M059J (cell line): ENCODE measurements around the gene CIZ1. TPM values are rescaled to one million over a fixed set of nuclear protein-coding genes. Genes with fewer than 3 reads are reported as not detected.

Experiments used
- DNase-seq: peaks from one replicate; pipeline ENCODE4 v3.0.0-alpha.2; 2012; ENCODE audit warnings: low read depth
- total RNA-seq: library from RNA; depleted of rRNA; stranded (reverse); fragments of >200 nt; shearing (Covaris generic); gene quantifications from 2 replicates; pipeline ENCODE4 v1.2.3, GENCODE V29; 2014; rRNA removed

CIZ1 gene
- total RNA-seq, 1 experiment from 2014 or later = 52.4 TPM

DNA sequence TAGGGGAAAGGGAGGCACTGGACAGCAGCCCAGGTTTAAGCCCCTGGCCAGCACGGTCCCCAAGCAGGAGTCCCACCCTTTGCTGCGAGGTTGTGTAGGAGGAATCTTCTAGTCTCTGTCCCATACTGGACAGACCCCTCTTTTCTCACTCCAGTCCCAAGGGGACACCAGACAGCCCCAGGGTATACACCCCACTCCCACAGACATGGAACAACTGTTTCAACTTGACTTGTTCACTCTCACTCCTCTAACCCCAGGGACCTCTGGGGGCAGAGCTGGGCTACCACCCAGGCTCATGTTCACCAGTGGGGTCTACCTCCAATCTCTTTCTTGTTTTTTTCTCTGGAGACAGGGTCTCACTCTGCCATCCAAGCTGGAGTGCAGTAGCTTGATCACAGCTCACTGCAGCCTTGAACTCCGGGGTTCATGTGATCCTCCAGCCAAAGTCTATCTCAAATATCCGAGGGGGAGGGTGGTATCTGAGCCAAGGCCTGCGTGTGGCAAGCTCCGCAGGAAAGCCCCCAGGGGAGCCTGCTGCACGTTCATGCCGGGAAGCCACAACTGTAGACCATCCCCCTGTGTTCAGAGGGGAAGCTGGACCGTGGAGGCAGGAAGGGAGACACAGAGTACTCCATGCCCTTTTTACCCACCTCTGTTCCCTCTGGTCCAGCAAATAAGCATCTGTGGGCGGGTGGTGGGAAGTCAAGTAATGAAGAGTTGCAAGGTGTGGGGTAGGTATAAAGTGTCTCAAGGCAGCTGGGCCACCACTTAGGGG lies 65.6 kb downstream of the CIZ1 start:
- no peak for DNase-seq

DNA sequence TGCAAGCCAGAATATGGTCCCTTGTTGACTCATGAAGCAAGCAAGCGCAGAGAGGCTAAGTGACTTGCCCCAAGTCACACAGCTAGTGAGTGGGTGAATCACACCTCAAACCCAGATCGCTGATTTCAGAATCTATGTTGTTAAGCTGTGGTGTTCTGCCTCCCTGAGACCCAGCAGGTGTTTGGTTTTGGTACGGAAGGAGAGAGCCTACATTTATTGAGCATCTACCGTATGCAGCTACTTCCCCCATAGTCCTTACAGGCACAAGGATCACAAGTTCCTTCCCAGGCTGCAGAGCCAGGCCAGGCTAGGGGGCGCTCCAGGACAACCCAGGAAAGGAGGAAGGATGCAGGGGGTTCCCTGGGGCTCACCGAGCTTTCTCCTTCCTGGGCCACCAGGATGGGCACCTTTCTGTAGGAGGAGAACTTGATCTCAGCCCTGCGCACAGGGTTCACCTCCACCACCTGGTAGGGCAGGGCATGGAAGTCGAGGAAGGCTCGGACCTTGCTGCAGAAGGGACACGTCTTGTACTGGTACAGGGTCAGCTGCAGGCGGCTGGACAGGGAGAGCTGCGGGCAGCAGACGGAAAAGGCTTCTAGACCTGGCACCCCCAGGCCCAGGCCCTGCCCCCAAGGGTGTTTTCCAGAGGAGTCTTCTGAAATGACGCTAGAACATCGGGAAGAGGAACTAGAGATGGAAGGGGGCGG lies 66.3 kb downstream of the CIZ1 start:
- DNase-seq = peak; percentile 51

DNA sequence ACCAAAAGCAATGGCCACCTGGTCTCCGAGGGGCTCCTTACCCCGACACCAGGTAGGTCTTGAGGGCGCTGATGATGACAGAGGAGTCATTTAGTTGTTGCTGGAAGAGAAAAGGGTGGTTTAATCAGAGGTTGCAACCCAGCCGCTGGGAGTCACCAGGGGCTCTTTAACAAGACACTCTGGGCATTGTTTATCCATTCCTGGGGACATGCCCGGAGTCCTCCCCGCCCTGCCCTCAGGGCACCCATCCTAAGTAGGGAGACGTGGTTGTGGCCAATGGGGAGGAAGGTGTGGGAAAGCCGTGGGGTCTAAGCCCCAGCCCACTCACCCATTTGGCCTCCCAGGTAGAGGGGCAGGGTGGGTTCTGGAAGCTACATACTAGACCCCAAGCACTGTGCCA lies 66.9 kb downstream of the CIZ1 start:
- DNase-seq = no peak

DNA sequence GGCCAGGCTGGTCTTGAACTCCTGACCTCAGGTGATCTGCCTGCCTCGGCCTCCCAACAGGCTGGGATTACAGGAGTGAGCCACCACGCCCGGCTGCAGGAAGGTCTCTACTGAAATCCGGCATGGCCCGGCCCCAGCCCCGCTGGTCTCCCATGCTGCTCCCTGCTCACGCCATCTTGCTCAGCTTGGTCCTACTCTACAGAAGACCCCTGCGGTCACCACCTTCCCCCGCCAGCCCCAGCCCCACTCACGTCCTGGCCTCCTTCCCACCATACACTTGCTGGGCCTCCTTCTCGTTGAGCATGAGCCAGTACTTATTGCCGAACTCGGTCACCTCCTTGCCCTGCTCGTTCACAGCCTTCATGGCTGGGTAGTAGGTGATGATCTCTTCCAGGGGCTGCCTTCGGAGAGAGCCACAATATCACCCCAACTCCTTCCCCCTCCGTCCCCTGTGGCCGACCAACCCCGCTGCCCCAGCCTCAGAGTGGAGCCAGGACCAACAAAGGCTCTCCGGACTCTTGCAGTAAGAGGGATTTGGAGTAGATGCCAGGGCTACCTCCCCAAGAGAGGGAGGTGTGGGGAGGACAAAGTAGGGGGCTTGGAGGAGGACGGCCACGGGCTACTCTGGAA lies 67.8 kb downstream of the CIZ1 start:
- no peak for DNase-seq

DNA sequence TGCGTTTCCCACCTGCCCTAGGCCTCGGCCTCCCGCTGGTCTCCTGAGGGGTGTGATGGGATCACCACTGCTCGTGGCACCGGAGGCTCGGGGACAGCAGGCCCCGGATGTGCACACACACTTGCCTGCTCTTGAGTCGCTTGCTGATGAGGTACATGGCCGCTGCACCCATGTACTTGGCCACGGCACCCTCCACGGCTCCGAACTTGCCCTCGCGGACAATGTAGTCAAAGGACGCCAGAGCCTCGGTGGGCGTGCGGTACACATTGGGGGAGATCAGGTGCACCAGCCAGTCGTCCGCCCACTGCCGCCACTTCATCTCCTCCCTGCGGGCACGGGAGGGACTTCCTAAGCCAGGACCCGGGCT lies 68.6 kb downstream of the CIZ1 start:
- no peak for DNase-seq

DNA sequence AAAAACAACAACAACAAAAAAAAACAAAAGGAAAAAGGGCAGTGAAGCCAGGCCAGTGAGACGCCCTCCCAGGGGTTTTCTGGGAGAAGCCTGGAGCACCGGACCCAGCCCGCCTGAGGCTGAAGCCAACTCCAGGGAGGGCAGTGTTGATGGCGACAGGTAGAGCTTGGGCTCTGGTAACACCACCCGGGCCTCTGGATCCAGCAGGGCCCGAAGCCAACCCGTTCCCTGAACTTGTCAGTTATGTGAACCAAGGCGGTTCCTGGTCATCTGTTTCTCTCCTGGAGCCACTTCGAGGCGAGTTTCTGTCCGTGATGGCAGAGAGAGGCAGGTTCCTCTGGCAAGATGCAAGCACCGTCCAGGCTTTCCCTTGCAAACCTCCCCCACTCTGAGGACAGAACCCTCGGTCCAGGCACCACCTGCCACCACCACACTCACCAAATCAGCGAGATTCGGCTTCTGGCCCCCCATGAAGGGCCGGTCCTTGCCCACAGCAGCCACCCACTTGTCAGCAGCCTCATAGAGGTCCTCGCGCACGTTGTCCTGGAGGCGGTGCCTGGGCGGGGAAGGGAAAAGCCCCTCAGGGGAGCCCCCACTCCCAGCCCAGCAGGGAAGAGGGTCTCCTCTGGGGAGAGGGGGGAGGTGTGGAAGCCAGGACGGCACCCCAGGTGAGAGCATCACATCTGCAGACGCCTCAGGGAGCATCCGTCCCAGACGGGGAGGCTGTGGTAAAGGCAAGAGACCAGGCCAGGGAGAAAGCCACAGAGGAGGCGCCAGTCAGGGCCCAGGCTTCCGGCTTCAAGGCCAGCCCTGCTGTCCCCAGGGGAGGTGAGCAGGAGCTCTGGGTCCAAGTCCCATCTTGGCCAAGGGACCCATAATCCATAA lies 69.2 kb downstream of the CIZ1 start:
- DNase-seq = no peak

DNA sequence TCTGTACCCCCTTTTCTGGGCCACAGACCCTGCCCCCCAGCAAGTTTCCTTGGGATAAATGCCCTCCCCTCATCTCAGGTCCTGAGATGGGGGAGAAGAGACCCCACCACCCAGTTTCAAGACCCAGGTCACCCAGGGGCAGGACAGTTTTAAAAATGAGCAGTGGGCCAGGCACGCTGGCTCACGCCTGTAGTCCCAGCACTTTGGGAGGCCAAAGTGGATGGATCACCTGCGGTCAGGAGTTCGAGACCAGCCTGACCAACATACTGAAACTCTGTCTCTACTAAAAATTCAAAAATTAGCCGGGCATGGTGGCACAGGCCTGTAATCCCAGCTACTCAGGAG lies 69.9 kb downstream of the CIZ1 start:
- no peak for DNase-seq

DNA sequence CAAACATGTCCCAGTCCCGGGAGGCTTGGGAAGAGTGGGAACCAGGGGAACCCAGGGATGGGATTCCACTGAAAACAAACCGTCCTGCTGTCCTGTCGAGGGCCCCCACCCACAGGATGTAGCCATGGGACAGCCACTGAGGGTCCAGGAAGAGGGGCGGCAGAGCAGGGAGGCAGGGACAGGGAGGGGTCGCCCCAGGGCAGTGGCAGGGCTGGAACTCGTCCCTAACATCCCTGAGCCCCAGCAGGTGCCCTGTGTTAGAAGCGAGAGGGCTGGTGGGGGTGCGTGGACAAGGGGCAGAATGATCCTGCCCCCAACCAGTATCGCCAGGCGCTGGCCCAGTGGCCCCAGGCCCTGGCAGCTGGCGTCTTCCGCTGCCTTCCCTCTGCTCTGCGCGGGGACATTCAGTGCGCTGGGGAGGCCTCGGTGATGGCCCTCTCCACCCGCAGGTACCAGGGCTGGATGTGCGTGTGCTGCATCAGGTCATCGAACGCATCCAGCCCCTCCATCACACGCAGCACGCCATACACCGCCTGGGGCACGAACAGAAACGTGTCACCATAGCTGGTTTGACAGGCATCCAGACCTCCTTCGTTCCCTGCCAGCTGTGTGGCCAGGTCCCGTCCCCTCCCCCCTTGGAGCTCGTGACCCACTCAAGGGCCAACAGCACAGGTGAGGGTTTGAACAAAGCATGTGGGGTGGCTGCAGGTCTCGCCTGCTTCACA lies 70.5 kb downstream of the CIZ1 start:
- no peak for DNase-seq

DNA sequence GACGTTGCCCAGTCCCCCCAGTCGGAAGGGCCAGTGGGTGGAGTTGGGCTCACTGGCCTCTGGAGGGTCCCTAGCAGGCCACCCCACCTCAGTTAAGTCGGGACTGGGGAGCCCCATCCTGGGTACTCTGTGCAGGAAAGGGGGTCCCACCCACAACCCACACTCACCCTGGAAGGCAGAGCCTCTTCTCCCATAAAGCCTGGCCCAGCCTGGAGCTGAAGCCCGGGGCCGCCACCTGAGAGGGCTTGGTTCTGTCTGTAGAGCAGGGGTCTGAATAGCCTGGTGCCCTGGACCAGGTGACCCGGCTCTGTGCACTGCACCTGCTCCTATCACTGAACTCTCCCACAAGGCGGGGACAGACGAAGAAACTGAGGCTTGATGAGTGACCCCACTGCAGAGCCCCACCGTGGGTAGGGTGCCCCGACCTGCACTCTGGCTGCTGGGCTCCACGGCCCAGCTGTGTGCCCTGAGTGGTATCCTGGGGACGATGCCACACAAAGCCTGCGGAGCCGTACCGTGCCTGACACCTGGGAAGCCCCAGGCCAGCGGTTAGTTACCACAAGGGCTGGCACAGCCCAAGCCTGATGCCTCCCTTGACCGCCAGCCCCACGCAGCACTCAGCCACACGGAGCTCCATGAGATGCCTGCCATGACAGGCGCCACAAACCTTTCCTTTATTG lies 71.2 kb downstream of the CIZ1 start:
- no peak for DNase-seq

DNA sequence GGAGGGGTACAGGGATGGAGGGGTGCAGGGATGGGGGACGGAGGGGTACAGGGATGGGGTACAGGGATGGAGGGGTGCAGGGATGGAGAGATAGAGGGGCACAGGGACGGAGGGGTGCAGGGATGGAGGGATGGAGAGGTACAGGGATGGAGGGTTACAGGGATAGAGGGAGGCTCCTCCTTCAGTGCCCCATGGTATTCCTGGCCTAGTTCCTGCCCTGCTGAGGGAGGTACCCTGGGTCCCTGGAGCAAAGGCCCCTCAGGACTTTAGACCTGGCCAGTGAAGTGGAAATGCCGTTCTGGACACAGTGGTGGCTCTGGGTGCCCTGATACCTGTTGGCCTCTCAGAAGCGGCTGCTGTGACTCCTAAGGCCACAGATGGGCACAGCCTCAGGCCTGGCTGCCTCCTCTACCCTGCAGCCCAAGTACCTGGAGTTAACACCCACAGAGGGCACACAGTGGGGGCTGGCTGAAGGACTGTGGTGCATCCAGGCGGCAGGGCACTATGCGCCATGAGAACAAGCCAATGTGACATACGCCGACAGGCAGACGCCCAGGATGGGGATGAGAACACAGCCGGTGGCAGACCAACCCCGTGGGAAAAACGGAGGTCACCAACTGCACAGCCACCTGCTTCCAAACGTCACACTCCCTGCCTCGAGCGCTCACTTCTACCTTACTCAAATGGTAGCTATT lies 72.3 kb downstream of the CIZ1 start:
- DNase-seq = no peak

DNA sequence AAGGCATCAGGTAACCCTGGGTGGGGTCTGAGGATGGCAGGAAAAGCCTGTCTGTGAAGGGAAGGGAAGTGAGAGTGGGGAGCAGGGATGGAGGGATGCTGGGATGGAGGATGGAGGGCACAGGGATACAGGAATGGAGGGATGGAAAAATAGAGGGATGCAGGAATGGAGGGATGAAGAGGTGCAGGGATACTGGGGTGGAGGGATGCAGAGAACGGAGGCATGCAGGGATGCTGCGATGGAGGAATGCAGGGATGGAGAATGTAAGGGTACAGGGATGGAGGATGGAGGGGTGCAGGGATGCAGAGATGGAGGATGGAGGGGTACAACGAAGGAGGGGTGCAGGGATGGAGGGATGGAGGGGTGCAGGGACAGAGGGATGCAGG lies 72.9 kb downstream of the CIZ1 start:
- no peak for DNase-seq

DNA sequence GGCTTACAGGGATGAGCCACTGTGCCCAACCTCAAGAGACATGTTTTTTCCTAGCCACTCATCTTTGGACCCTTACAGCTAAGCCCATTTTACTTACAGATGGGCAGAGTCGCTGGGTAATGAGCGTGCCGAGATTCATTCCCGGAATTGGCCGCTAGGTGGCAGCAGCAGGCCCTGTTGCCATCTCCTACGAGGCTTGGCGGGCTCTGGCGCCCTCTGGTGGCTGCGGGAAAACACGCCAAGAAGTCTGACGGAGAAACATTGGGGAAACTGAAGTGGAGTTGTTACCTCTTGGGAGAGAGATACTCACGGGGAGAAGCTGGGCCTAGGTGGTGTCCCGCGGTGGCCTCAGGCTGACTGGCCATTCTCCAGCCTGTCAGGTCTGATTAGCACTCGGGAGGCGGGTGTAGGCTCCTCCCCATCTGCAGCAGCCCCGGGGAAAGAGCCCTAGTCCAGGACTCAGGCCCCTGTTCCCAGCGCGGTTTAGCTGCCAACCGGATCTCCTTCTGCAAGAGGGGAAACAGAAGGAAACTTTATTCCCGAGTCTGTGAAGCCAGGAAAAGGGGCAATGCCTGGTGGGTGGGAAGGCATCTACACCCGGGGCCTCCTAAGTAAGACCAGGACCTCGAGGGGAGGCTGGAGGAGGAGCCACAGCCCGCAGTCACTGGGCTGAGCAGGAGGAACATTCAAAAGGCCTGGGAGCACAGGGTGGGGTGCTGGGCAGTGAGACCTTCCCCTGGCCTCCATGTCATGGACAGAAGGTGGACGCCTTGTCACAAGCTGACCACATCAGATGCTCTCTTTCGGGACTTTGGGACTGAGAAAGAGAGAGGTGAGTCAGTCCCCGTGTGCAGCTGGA lies 73.5 kb downstream of the CIZ1 start:
- DNase-seq = peak; percentile 82

DNA sequence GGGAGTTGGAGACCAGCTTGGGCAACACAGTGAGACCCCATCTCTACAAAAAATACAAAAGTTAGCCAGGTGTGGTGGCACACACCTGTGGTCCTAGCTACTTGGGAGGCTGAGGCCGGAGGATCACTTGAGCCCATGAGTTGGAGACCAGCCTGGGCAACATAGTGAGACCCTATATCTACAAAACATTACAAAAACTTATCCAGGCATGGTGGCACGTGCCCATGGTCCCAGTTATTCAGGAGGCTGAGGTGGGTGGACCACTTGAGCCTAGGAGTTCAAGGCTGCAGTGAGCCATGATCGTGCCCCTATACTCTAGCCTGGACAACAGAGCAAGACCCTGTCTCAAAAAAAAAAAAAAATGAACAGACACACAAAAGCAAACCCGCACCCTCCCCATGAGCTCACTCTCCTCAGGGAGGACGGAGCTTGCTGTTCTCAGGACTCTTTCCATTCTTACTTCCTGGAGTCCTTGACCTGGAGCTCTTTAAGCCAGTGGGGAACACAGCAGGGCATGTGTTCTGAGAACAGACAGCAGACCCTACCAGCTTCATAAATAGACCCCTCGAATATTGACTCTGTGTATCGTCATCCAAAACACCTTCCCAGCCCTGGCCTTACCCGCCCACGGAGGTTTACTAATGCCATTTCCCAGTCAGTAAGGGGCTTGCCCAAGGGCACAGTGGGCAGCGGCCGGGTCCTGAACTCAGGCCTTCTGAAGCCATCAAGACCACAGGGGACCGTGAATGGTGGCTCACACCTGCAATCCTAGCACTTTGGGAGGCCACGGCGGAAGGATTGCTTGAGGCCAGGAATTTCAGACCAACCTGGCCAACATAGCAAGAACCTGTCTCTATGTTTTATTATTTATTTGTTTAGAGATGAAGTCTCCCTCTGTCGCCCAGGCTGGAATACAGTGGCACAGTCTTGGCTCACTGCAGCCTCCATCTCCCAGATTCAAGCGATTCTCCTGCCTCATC lies 75.0 kb downstream of the CIZ1 start:
- DNase-seq = no peak

Other genes with a start within 250 kb of the CIZ1 start
- gene EEIG1, start 210.6 kb downstream of the CIZ1 start, total RNA-seq = 4.3 and 35.5 TPM in 2 replicates
- 10.5 and 13.7 TPM in 2 replicates for gene NAIF1, start 124.3 kb downstream of the CIZ1 start, total RNA-seq
- gene SLC25A25, start 123.3 kb downstream of the CIZ1 start, total RNA-seq = 8.7 and 19.8 TPM in 2 replicates
- 34.9 and 53.8 TPM in 2 replicates for gene PTGES2, start 63.8 kb downstream of the CIZ1 start, total RNA-seq
- 0.42 TPM in 1 of 2 replicates, not detected in the other for gene LCN2, start 42.1 kb downstream of the CIZ1 start, total RNA-seq
- 289 and 427 TPM in 2 replicates for gene BBLN, start 31.3 kb downstream of the CIZ1 start, total RNA-seq
- 14.0 and 18.3 TPM in 2 replicates for gene DNM1, start 11.8 kb upstream of the CIZ1 start, total RNA-seq
- gene GOLGA2, start 84.4 kb upstream of the CIZ1 start, total RNA-seq = 82.9 and 119 TPM in 2 replicates
- gene SWI5, start 84.7 kb upstream of the CIZ1 start, total RNA-seq = 61.4 and 68.8 TPM in 2 replicates
- 12.4 and 19.2 TPM in 2 replicates for gene TRUB2, start 130.9 kb upstream of the CIZ1 start, total RNA-seq
- 54.8 and 59.2 TPM in 2 replicates for gene COQ4, start 131.3 kb upstream of the CIZ1 start, total RNA-seq
- 21.3 and 23.7 TPM in 2 replicates for gene SLC27A4, start 149.0 kb upstream of the CIZ1 start, total RNA-seq
- 40.8 and 50.7 TPM in 2 replicates for gene URM1, start 179.8 kb upstream of the CIZ1 start, total RNA-seq
- 15.5 and 24.1 TPM in 2 replicates for gene CERCAM, start 229.3 kb upstream of the CIZ1 start, total RNA-seq